Measurements from ENCODE around the gene BPTF.
A peak's percentile ranks its signal among the peaks of the same experiment; 100 is the strongest.
"Not testable (repeated sequence)": the region's sequence is repeated elsewhere in the genome, so short reads cannot be mapped to it uniquely, and the experiment has no call there.

BPTF gene

DNA sequence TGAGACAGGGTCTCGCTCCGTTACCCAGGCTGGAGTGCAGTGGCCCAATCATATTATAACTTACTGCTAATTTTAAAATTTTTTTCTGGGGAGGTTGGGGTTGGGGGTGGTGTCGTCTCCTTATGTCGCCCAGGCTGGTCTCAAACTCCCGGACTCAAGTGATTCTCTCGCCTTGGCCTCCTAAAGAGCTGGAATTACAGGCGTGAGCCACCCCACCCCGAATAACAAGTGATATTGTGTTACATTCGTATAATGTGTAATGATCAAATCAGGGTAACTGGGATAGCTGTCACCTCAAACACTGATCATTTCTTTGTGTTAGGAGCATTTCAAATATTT lies 194.0 kb downstream of the BPTF start:
- DNase-seq, result no peak

DNA sequence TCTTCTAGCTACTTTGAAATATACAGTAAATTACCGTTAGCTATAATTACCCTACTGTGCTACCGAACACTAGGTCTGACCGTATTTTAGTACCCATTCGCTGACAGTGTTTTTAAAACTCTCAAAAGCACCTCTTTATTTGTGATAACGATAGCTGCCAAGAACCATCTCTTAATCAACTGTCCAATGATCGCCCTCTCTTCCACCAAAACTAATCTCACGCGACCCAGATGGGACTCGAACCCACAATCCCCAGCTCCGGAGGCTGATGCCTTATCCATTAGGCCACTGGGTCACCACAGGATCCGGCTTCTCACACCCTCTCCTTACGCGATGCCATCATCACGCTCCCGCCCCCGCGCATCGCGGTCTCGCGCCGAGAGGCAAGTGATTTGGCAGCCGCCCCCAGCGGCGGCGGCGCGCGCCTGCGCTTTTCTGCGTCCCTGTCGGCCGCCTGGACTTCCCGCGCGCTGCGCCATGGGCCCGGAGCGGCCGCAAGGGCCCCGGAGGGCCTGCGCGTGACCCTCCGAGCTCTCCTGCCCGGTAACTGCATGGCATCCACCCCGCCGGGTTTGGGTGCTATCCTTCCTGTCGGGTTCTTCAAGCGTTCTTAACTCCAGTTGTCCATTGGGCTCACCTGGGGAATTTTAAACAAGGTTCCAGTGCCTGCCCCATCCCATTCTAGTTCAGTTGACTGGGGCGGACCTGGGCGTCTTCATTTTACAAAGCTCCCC lies 194.5 kb downstream of the BPTF start:
- peak; percentile 96 for DNase-seq

DNA sequence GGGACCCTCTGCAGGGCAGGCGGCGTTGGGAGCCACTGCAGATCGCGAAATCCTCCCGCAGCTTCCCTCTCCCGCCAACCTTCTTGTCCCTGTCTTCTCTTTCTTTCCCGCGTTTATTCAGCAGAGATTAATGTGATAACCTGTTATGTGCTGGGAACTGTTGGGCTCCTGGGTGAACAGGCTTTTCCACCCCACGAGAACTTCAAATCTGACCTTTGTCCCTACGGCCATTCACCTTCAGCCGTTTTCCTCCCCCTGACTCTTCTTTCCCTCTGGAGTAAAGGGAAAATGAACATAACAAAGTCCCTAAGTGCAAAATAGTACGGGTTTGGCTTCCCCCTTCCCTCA lies 195.1 kb downstream of the BPTF start:
- DNase-seq, result no peak

DNA sequence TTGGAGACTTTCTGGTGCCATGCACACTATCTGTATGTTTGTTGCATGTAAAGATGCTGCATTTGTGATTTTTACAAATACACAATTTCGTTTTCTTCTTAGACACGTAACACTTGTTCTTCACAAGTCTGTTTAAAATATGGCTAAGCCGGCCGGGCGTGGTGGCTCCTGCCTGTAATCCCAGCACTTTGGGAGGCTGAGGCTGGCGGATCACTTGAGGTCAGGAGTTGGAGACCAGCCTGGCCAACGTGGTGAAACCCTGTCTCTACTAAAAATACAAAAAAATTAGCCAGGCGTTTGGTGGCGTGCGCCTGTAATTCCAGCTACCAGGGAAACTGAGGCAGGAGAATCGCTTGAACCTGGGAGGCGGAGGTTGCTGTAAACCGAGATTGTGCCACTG lies 195.5 kb downstream of the BPTF start:
- not testable (repeated sequence) for DNase-seq

DNA sequence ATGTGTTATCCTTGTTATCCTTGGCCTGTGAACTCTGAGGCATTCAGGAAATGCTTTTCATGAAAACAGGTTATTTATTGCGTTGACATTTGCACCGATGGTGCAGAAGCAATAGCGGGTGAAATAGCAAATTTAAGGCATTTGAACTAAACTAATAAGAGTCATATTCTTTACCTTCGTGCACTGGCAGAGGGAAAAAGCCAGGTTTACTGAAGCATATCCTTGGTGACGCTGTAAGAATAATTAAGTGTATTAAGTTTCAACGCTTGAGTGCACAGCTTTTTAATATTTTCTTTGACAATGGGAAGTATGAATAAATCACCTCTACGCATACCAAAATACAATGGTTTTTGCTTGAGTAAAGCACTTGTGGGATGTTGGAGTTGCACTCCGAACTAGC lies 196.7 kb downstream of the BPTF start:
- DNase-seq, result no peak

DNA sequence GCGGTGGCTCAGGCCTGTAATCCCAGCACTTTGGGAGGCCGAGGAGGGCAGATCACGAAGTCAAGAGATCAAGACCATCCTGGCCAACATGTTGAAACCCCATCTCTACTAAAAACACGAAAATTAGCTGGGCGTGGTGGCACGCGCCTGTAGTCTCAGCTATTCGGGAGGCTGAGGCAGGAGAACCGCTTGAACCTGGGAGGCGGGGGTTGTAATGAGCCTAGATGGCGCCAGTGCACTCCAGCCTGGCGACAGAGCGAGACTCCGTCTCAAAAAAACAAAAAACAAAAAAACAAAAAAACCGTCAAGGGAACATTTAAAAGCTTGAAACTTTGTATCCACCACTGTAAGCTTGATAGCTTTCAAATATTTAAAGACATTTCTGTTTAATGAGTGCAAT lies 197.2 kb downstream of the BPTF start:
- not testable (repeated sequence) for DNase-seq

DNA sequence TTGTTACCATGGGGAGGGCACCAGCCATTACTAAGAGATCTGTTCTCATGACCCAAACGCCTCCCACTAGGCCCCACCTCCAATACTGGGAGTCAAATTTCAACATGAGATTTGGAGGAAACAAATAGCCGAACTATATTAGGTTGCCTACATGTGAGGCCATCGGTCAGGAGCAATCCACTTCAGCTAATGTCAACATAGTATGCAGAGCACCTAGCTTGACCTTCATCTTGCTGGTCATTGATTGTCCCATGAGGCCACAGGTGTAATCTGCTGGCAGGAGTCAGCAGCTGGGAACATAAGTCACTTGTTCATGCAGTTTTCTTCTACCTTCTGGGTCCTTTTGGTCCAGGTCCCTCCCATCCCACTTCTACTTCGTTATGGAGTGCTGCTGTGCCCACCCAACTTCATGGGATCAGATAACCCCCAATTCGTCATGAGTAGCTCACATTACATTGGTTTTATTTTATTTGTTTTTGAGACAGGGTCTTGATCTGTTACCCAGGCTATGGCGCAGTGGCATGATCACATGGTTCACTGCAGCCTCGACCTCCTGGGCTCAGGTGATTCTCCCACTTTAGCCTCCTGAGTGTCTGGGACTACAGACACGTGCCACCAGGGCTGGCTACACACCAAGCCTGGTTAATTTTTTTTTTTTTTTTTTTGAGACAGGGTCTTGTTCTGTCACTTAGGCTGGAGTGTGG lies 204.4 kb downstream of the BPTF start:
- DNase-seq, result no peak

Data from CD4-positive, alpha-beta T cell treated with Interferon gamma for 1 hour (primary cell).